ENCODE measurements around the gene PRDM7. TPM values are rescaled to one million over a fixed set of nuclear protein-coding genes. Genes with fewer than 3 reads are reported as not detected.

Gene PRDM7
- polyA plus RNA-seq, 1 donor: not detected

DNA sequence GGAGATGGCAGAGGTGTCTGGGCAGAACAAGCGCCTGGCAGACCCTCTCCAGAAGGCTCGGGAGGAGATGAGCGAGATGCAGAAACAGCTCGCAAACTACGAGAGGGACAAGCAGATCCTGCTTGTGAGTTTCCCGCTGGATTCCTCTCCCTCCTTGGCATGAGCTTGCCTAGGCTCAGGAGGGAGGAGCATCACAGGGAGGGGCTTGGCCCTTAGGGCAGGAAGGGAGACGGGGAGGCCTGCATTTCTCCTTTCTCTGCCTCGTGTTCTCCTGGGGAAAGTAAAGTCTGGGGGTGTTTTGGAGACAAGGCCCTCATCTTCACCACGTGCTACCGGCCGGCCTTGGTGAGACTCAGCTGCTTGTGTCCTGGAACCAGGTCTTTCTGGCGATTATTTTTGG lies 39.9 kb downstream of the PRDM7 start:
- Histone ChIP-seq H3K27ac (ENCODE audit: low read length) (no peak overlapping the region), H3K4me3 (ENCODE audit: low read length) (no peak overlapping the region), H3K9me3 (ENCODE audit: control insufficient read depth, low read depth, low read length) (no peaks in the 10 kb centered on the region), H3K36me3 (ENCODE audit: control insufficient read depth, insufficient read depth, low read length) (peaks cover 84% of the 10 kb centered on the region), H3K4me1 (ENCODE audit: control insufficient read depth, insufficient read depth, low read length) (no peaks in the 10 kb centered on the region), H3K27me3 (ENCODE audit: control insufficient read depth, insufficient read depth, low read length) (no peaks in the 10 kb centered on the region)
- no peak for DNase-seq
- no CpG with 5 or more reads among the region's 12 CpGs for WGBS (ENCODE audit: insufficient coverage, low lambda C conversion rate)

DNA sequence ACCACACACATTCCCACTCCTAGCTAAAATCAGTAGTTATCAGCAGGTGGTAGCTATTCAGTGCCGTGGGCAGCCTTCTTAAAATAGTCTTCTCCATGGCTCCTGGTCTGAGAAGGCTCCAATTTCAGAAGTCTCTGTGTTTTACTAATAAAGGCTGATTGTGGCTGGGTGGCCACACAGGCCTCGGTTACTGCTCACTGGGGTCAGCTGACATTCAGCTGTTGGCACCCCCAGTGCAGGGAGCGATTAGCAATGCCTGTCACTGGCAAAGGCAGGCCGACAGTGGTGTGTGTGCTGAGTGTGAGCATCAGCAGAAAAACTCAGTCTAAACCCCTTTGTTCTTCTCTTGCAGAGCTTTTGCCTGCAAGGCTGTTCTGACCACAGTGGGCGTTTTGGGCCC lies 41.2 kb downstream of the PRDM7 start:
- Histone ChIP-seq H3K4me1 (ENCODE audit: control insufficient read depth, insufficient read depth, low read length) (no peaks in the 10 kb centered on the region), H3K27ac (ENCODE audit: low read length) (no peak overlapping the region), H3K27me3 (ENCODE audit: control insufficient read depth, insufficient read depth, low read length) (no peaks in the 10 kb centered on the region), H3K9me3 (ENCODE audit: control insufficient read depth, low read depth, low read length) (no peaks in the 10 kb centered on the region), H3K36me3 (ENCODE audit: control insufficient read depth, insufficient read depth, low read length) (peaks cover 83% of the 10 kb centered on the region), H3K4me3 (ENCODE audit: low read length) (no peak overlapping the region)
- no peak for DNase-seq
- WGBS (ENCODE audit: insufficient coverage, low lambda C conversion rate): 100% methylated on average over 1 of the region's 5 CpGs

DNA sequence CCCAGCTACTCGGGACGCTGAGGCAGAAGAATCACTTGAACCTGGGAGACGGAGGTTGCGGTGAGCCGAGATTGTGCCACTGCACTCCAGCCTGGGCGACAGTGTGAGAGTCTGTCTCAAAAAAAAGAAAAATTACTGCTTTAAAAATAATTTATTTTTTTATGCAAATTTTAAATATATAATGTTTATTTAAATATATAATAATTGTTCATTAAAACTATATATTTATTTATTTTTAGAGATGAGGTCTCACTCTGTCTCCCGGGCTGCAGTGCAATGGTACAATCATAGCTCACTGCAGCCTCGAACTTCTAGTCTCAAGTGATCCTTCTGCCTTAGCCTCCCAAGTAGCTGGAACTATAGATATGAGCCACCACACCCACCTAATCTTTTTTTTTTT lies 42.6 kb downstream of the PRDM7 start:
- Histone ChIP-seq H3K4me1 (ENCODE audit: control insufficient read depth, insufficient read depth, low read length) (no peaks in the 10 kb centered on the region), H3K27ac (ENCODE audit: low read length) (no peak overlapping the region), H3K27me3 (ENCODE audit: control insufficient read depth, insufficient read depth, low read length) (no peaks in the 10 kb centered on the region), H3K4me3 (ENCODE audit: low read length) (no peak overlapping the region), H3K9me3 (ENCODE audit: control insufficient read depth, low read depth, low read length) (no peaks in the 10 kb centered on the region), H3K36me3 (ENCODE audit: control insufficient read depth, insufficient read depth, low read length) (peaks cover 72% of the 10 kb centered on the region)
- no peak for DNase-seq
- no CpG with 5 or more reads among the region's 8 CpGs for WGBS (ENCODE audit: insufficient coverage, low lambda C conversion rate)

DNA sequence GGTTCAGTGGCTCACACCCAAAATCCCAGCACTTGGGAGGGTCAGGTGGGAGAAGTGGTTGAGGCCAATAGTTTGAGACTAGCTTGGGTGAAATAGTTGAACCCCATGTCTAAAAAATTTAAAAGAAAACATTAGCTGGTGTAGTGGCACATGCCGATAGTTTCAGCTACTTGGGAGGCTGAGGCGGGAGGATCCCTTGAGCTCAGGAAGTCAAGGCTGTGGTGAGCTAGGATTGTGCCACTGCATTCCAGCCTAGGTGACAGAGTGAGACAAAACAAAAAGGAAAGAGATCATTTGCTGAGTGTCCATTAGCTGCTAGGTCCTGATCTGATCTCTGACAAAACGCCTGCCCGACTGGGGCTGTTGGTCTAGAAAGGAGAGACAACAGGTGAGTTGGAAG lies 43.7 kb downstream of the PRDM7 start:
- no CpG with 5 or more reads among the region's 4 CpGs for WGBS (ENCODE audit: insufficient coverage, low lambda C conversion rate)
- DNase-seq: no peak
- H3K27me3 ChIP-seq (ENCODE audit: control insufficient read depth, insufficient read depth, low read length): no peaks in the 10 kb centered on the region
- H3K36me3 ChIP-seq (ENCODE audit: control insufficient read depth, insufficient read depth, low read length): peaks cover 74% of the 10 kb centered on the region
- H3K27ac ChIP-seq (ENCODE audit: low read length): no peak overlapping the region
- H3K9me3 ChIP-seq (ENCODE audit: control insufficient read depth, low read depth, low read length): no peaks in the 10 kb centered on the region
- H3K4me3 ChIP-seq (ENCODE audit: low read length): no peak overlapping the region
- no peaks in the 10 kb centered on the region for H3K4me1 ChIP-seq (ENCODE audit: control insufficient read depth, insufficient read depth, low read length)

DNA sequence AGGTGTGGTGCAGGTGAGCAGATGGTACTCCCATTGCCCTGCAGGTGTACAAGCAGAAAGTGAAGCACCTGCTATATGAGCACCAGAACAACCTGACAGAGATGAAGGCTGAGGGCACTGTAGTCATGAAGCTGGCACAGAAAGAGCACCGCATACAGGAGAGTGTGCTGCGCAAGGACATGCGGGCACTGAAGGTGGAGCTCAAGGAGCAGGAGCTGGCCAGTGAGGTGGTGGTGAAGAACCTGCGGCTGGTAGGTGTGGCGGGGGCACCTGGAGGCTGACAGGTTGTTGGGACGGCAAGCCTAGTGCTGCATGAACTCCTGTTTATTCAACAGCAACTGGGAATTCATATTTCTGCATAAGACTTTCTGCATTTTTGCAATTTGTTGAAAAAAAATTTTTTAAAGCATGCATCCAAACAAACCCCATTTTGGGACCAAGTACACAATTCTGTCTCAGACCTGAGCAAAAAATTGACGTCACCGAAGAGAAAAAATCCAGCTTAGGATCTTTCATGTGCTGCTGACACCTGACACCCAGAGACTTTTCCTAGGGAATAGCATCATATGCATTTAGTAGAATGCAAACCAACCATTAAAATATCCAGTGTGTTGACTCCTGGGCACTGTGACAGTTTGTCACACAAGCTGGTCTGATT lies 44.3 kb downstream of the PRDM7 start:
- H3K9me3 ChIP-seq (ENCODE audit: control insufficient read depth, low read depth, low read length): no peaks in the 10 kb centered on the region
- no peak for DNase-seq
- H3K4me1 ChIP-seq (ENCODE audit: control insufficient read depth, insufficient read depth, low read length): no peaks in the 10 kb centered on the region
- no peaks in the 10 kb centered on the region for H3K27me3 ChIP-seq (ENCODE audit: control insufficient read depth, insufficient read depth, low read length)
- no peak overlapping the region for H3K27ac ChIP-seq (ENCODE audit: low read length)
- no peak overlapping the region for H3K4me3 ChIP-seq (ENCODE audit: low read length)
- WGBS (ENCODE audit: insufficient coverage, low lambda C conversion rate): no CpG with 5 or more reads among the region's 8 CpGs
- H3K36me3 ChIP-seq (ENCODE audit: control insufficient read depth, insufficient read depth, low read length): peaks cover 68% of the 10 kb centered on the region

DNA sequence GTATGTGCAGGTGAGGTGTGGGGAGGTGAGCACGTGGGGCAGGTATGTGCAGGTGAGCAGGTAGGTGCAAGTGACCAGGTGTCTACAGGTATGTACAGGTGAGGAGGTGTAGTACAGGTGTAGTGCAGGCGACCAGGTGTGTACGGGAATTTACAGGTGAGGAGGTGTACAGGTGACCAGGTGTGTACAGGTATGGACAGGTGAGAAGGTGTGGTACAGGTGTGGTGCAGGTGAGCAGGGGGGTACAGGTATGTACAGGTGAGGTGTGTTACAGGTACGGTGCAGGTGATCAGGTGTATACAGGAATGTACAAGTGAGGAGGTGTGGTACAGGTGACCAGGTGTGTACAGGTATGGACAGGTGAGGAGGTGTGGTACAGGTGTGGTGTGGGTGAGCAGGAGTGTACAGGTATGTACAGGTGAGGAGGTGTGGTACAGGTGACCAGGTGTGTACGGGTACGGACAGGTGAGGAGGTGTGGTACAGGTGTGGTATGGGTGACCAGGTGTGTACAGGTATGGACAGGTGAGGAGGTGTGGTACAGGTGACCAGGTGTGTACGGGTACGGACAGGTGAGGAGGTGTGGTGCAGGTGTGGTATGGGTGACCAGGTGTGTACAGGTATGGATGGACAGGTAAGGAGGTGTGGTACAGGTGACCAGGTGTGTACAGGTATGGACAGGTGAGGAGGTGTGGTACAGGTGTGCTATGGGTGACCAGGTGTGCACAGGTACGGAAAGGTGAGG lies 45.0 kb downstream of the PRDM7 start:
- no peak overlapping the region for H3K27ac ChIP-seq (ENCODE audit: low read length)
- no peak for DNase-seq
- peaks cover 64% of the 10 kb centered on the region for H3K36me3 ChIP-seq (ENCODE audit: control insufficient read depth, insufficient read depth, low read length)
- H3K4me3 ChIP-seq (ENCODE audit: low read length): no peak overlapping the region
- no peaks in the 10 kb centered on the region for H3K9me3 ChIP-seq (ENCODE audit: control insufficient read depth, low read depth, low read length)
- no peaks in the 10 kb centered on the region for H3K27me3 ChIP-seq (ENCODE audit: control insufficient read depth, insufficient read depth, low read length)
- no peaks in the 10 kb centered on the region for H3K4me1 ChIP-seq (ENCODE audit: control insufficient read depth, insufficient read depth, low read length)
- 90% methylated on average over 6 of the region's 9 CpGs for WGBS (ENCODE audit: insufficient coverage, low lambda C conversion rate)

DNA sequence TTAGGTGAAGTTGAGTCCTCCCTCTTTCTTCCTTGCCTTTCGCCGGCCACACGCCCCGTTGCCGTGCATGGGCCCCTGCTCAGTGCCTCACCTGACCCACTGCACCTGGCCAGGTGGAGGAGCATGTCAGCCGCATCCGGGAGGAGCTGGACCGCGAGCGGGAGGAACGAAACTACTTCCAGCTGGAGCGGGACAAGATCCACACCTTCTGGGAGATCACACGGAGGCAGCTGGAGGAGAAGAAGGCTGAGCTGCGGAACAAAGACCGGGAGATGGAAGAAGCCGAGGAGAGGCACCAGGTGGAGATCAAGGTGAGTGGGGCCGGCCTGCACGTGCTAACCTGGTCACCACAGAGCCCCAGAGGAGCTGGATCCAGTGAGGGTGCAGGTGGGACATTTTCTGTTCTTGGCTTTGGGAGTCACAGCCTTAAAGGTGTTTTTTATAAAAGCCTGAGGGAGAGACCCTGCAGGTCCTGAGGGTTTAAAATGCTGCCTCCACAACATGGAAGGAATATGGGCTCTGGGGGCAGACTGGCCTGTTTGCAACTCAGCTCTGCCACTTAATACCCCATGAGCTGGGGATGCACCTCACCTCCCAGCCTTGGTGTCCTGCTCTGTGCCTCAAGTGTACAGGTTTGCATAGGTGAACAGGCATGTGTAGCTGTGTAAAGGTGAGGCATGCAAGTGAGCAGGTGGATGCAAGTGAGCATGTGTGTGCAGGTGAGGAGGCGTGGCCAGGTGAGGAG lies 45.8 kb downstream of the PRDM7 start:
- Histone ChIP-seq H3K9me3 (ENCODE audit: control insufficient read depth, low read depth, low read length) (no peaks in the 10 kb centered on the region), H3K27ac (ENCODE audit: low read length) (no peak overlapping the region), H3K27me3 (ENCODE audit: control insufficient read depth, insufficient read depth, low read length) (no peaks in the 10 kb centered on the region), H3K36me3 (ENCODE audit: control insufficient read depth, insufficient read depth, low read length) (peaks cover 57% of the 10 kb centered on the region), H3K4me1 (ENCODE audit: control insufficient read depth, insufficient read depth, low read length) (no peaks in the 10 kb centered on the region), H3K4me3 (ENCODE audit: low read length) (no peak overlapping the region)
- DNase-seq: no peak
- WGBS (ENCODE audit: insufficient coverage, low lambda C conversion rate): 83% methylated on average over 2 of the region's 19 CpGs

DNA sequence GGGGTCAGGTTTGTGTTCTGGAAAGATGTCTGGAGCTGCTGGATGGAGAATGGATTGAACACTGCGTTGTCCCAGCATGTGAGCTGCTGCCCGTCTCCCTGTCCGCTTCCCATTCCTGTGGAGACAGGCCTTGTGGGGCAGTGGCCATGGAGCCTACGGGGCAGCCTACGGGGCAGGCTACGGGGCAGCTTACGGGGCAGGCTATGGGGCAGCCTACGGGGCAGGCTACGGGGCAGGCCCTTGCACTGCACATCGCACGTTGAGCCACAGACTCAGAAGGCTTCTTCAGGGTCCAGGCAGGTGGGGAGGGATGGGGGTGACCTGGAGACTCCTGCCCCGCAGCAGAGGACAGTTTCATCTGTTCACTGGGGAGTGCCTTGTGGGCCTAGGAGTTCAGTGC lies 48.1 kb downstream of the PRDM7 start:
- H3K27me3 ChIP-seq (ENCODE audit: control insufficient read depth, insufficient read depth, low read length): no peaks in the 10 kb centered on the region
- peaks cover 42% of the 10 kb centered on the region for H3K36me3 ChIP-seq (ENCODE audit: control insufficient read depth, insufficient read depth, low read length)
- H3K4me3 ChIP-seq (ENCODE audit: low read length): no peak overlapping the region
- H3K4me1 ChIP-seq (ENCODE audit: control insufficient read depth, insufficient read depth, low read length): no peaks in the 10 kb centered on the region
- no peaks in the 10 kb centered on the region for H3K9me3 ChIP-seq (ENCODE audit: control insufficient read depth, low read depth, low read length)
- no CpG with 5 or more reads among the region's 12 CpGs for WGBS (ENCODE audit: insufficient coverage, low lambda C conversion rate)
- DNase-seq: no peak
- no peak overlapping the region for H3K27ac ChIP-seq (ENCODE audit: low read length)

DNA sequence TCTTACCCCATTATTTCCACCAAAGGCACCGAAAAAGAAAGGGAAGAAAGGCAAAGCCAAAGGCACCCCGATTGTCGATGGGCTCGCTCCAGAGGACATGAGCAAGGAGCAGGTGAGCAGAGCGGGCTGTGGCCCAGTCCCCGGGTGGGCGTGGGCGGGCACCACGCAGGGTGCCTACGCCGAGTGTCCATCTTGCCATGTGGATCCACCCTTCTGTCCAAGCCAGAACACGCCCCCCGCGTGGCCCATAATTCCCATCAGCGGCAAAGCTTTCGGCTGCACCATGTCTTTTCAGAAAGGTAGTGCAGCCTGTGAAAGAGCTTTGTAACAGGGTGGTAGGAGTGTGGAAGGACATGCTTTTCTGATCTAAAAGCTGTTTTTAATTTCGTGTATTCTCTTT lies 49.5 kb downstream of the PRDM7 start:
- Histone ChIP-seq H3K4me3 (ENCODE audit: low read length) (no peak overlapping the region), H3K27me3 (ENCODE audit: control insufficient read depth, insufficient read depth, low read length) (no peaks in the 10 kb centered on the region), H3K4me1 (ENCODE audit: control insufficient read depth, insufficient read depth, low read length) (peaks cover 5% of the 10 kb centered on the region), H3K9me3 (ENCODE audit: control insufficient read depth, low read depth, low read length) (no peaks in the 10 kb centered on the region), H3K27ac (ENCODE audit: low read length) (no peak overlapping the region), H3K36me3 (ENCODE audit: control insufficient read depth, insufficient read depth, low read length) (peaks cover 28% of the 10 kb centered on the region)
- DNase-seq: no peak
- 90% methylated on average over 1 of the region's 17 CpGs for WGBS (ENCODE audit: insufficient coverage, low lambda C conversion rate)

DNA sequence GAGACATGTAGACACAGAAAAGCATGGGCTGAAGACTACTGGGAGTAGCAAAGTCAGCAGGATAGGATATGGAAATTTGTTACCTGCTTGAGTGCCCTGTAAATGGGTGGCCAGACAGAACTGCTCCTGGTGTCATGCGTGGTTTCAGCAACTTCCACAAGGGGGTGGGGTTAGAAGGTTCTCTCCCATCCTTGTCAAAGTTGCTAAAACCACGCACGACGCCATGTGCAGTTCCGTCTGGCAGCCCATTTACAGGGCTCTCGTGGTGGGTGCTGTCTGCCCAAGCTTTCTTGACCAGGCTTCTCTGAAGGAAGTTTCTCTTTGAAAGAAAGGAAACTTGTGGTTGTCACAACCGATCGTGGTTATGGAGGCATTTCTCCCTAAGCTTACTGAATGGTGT lies 51.0 kb downstream of the PRDM7 start:
- Histone ChIP-seq H3K27me3 (ENCODE audit: control insufficient read depth, insufficient read depth, low read length) (no peaks in the 10 kb centered on the region), H3K9me3 (ENCODE audit: control insufficient read depth, low read depth, low read length) (no peaks in the 10 kb centered on the region), H3K4me1 (ENCODE audit: control insufficient read depth, insufficient read depth, low read length) (peaks cover 15% of the 10 kb centered on the region), H3K36me3 (ENCODE audit: control insufficient read depth, insufficient read depth, low read length) (peaks cover 15% of the 10 kb centered on the region), H3K4me3 (ENCODE audit: low read length) (no peak overlapping the region), H3K27ac (ENCODE audit: low read length) (no peak overlapping the region)
- DNase-seq: no peak
- WGBS (ENCODE audit: insufficient coverage, low lambda C conversion rate): no CpG with 5 or more reads among the region's 8 CpGs

Data from large intestine (tissue), 3 donors.